Sigmoid colon (tissue), 4 donors: ENCODE data around the gene ELOVL1.

Source experiments
- CTCF ChIP-seq, 4 experiments: fragments of 450-650 bp in 3 of 4; fragments of 200-600 bp in 1 of 4; IDR thresholded peaks; one replicate each; pipeline ENCODE4 v1.5.1; 2016 to 2019; ENCODE audit warnings: antibody characterized with exemption in 4 of 4, mild to moderate bottlenecking in 3 of 4, moderate library complexity in 2 of 4
- EP300 ChIP-seq, 4 donors: sonication (generic); formaldehyde crosslinking; IDR thresholded peaks; one replicate each; pipeline ENCODE4 v1.6.1; 2017; ENCODE audit warnings: antibody characterized with exemption in 4 of 4
- POLR2A ChIP-seq, 2 donors: fragments of 450-650 bp; IDR thresholded peaks; one replicate each; pipeline ENCODE4 v1.6.1; 2016; ENCODE audit warnings: antibody characterized with exemption in 2 of 2, mild to moderate bottlenecking in 2 of 2, moderate library complexity in 2 of 2
- POLR2AphosphoS5 ChIP-seq, 4 donors: sonication (generic); formaldehyde crosslinking; IDR thresholded peaks; one replicate each; pipeline ENCODE4 v1.6.1; 2017; ENCODE audit warnings: antibody characterized with exemption in 4 of 4

- TF ChIP-seq CTCF (IDR thresholded peaks at IDR 0.05) (no peak), POLR2A (IDR thresholded peaks at IDR 0.05) (no peak), POLR2AphosphoS5 (IDR thresholded peaks at IDR 0.05) (peak; percentile 55 to 68 (median 60)), EP300 (IDR thresholded peaks at IDR 0.05) (no peak)
These were observed 18.8 kb downstream of the ELOVL1 start for GRCh38 chr1:43348809-43349593.
